Central memory CD8-positive, alpha-beta T cell (primary cell): Measurements from ENCODE around the gene PLCB1.

Source experiments
- ATAC-seq: fragments of 150-1000 bp; cut with Tn5 transposase; replicated peaks from 2 replicates; pipeline ENCODE4 v1.10.0; 2022; ENCODE audit warnings: mild to moderate bottlenecking, moderate FRiP score, moderate number of reproducible peaks; ENCODE audit not compliant: poor library complexity, severe bottlenecking; ENCODE audit errors: extremely low read depth
- DNase-seq, 2 donors: peaks; one replicate each; pipeline ENCODE4 v3.0.0; 2021; ENCODE audit warnings: low spot score in 2 of 2
- H3K27ac Mint-ChIP-seq: one replicate; pipeline ENCODE4 v1.8.0; 2022; ENCODE audit warnings: low read depth, mild to moderate bottlenecking, moderate library complexity, mixed read lengths
- H3K27me3 Mint-ChIP-seq: one replicate; pipeline ENCODE4 v1.8.0; 2022; ENCODE audit warnings: mixed read lengths
- H3K36me3 Mint-ChIP-seq: one replicate; pipeline ENCODE4 v1.8.0; 2022; ENCODE audit warnings: mild to moderate bottlenecking, moderate library complexity, mixed read lengths; ENCODE audit not compliant: insufficient read depth
- H3K4me1 Mint-ChIP-seq: one replicate; pipeline ENCODE4 v1.8.0; 2022; ENCODE audit warnings: mixed read lengths
- H3K4me3 Mint-ChIP-seq: one replicate; pipeline ENCODE4 v1.8.0; 2022; ENCODE audit warnings: mild to moderate bottlenecking, moderate library complexity, mixed read lengths
- H3K9me3 Mint-ChIP-seq: one replicate; pipeline ENCODE4 v1.8.0; 2022; ENCODE audit warnings: mixed read lengths

Gene PLCB1

GRCh38 chr20:8250539-8251200 lies 118.6 kb downstream of the PLCB1 start:
- ATAC-seq: no peak
- Mint-ChIP-seq H3K27ac (no peak overlapping the region), H3K36me3 (no peaks in the 10 kb centered on the region), H3K4me1 (peaks cover 11% of the 10 kb centered on the region), H3K9me3 (no peaks in the 10 kb centered on the region), H3K27me3 (no peaks in the 10 kb centered on the region), H3K4me3 (no peak overlapping the region)
- no peak for DNase-seq

GRCh38 chr20:8251201-8251575 lies 119.1 kb downstream of the PLCB1 start:
- ATAC-seq: no peak
- H3K4me3 Mint-ChIP-seq: no peak overlapping the region
- no peaks in the 10 kb centered on the region for H3K36me3 Mint-ChIP-seq
- no peaks in the 10 kb centered on the region for H3K9me3 Mint-ChIP-seq
- H3K4me1 Mint-ChIP-seq: peaks cover 13% of the 10 kb centered on the region
- no peaks in the 10 kb centered on the region for H3K27me3 Mint-ChIP-seq
- H3K27ac Mint-ChIP-seq: no peak overlapping the region
- DNase-seq: no peak

GRCh38 chr20:8254911-8255582 lies 123.0 kb downstream of the PLCB1 start:
- Mint-ChIP-seq H3K27ac (no peak overlapping the region), H3K36me3 (no peaks in the 10 kb centered on the region), H3K9me3 (no peaks in the 10 kb centered on the region), H3K27me3 (no peaks in the 10 kb centered on the region), H3K4me3 (no peak overlapping the region), H3K4me1 (peaks cover 13% of the 10 kb centered on the region)
- DNase-seq (no peak), ATAC-seq (no peak)

GRCh38 chr20:8255945-8256632 lies 124.0 kb downstream of the PLCB1 start:
- Mint-ChIP-seq H3K9me3 (no peaks in the 10 kb centered on the region), H3K4me1 (peaks cover 17% of the 10 kb centered on the region), H3K36me3 (no peaks in the 10 kb centered on the region), H3K27ac (no peak overlapping the region), H3K27me3 (no peaks in the 10 kb centered on the region), H3K4me3 (no peak overlapping the region)
- ATAC-seq: no peak
- DNase-seq: no peak

GRCh38 chr20:8260837-8261251 lies 128.8 kb downstream of the PLCB1 start:
- no peaks in the 10 kb centered on the region for H3K27me3 Mint-ChIP-seq
- DNase-seq (no peak), ATAC-seq (no peak)
- H3K9me3 Mint-ChIP-seq: no peaks in the 10 kb centered on the region
- peaks cover 14% of the 10 kb centered on the region for H3K4me1 Mint-ChIP-seq
- no peak overlapping the region for H3K27ac Mint-ChIP-seq
- H3K4me3 Mint-ChIP-seq: no peak overlapping the region
- no peaks in the 10 kb centered on the region for H3K36me3 Mint-ChIP-seq

GRCh38 chr20:8262721-8263120 lies 130.7 kb downstream of the PLCB1 start:
- no peaks in the 10 kb centered on the region for H3K27me3 Mint-ChIP-seq
- peaks cover 8% of the 10 kb centered on the region for H3K4me1 Mint-ChIP-seq
- DNase-seq (no peak), ATAC-seq (no peak)
- H3K36me3 Mint-ChIP-seq: no peaks in the 10 kb centered on the region
- no peak overlapping the region for H3K4me3 Mint-ChIP-seq
- H3K9me3 Mint-ChIP-seq: no peaks in the 10 kb centered on the region
- no peak overlapping the region for H3K27ac Mint-ChIP-seq

GRCh38 chr20:8265588-8265987 lies 133.5 kb downstream of the PLCB1 start:
- H3K36me3 Mint-ChIP-seq: no peaks in the 10 kb centered on the region
- peaks cover under 1% of the 10 kb centered on the region for H3K4me1 Mint-ChIP-seq
- H3K27ac Mint-ChIP-seq: no peak overlapping the region
- H3K9me3 Mint-ChIP-seq: no peaks in the 10 kb centered on the region
- no peaks in the 10 kb centered on the region for H3K27me3 Mint-ChIP-seq
- no peak overlapping the region for H3K4me3 Mint-ChIP-seq
- DNase-seq (no peak), ATAC-seq (no peak)

- ATAC-seq (no peak), DNase-seq (no peak)
- Mint-ChIP-seq H3K27me3 (no peaks in the 10 kb centered on the region), H3K4me3 (no peak overlapping the region), H3K4me1 (peaks cover 10% of the 10 kb centered on the region), H3K36me3 (no peaks in the 10 kb centered on the region), H3K27ac (no peak overlapping the region), H3K9me3 (no peaks in the 10 kb centered on the region)
Measured at GRCh38 chr20:8267009-8267408, 134.9 kb downstream of the PLCB1 start.

- H3K4me1 Mint-ChIP-seq: peaks cover 16% of the 10 kb centered on the region
- DNase-seq (no peak), ATAC-seq (no peak)
- H3K9me3 Mint-ChIP-seq: no peaks in the 10 kb centered on the region
- no peak overlapping the region for H3K4me3 Mint-ChIP-seq
- H3K27ac Mint-ChIP-seq: no peak overlapping the region
- no peaks in the 10 kb centered on the region for H3K27me3 Mint-ChIP-seq
- no peaks in the 10 kb centered on the region for H3K36me3 Mint-ChIP-seq
Measured at GRCh38 chr20:8271727-8272126, 139.7 kb downstream of the PLCB1 start.

- no peak overlapping the region for H3K4me3 Mint-ChIP-seq
- peaks cover 16% of the 10 kb centered on the region for H3K4me1 Mint-ChIP-seq
- no peaks in the 10 kb centered on the region for H3K36me3 Mint-ChIP-seq
- H3K27me3 Mint-ChIP-seq: no peaks in the 10 kb centered on the region
- DNase-seq: no peak
- H3K27ac Mint-ChIP-seq: no peak overlapping the region
- ATAC-seq: no peak
- no peaks in the 10 kb centered on the region for H3K9me3 Mint-ChIP-seq
Measured at GRCh38 chr20:8272766-8273165, 140.7 kb downstream of the PLCB1 start.

GRCh38 chr20:8284902-8285301 lies 152.8 kb downstream of the PLCB1 start:
- Mint-ChIP-seq H3K4me3 (no peak overlapping the region), H3K27ac (no peak overlapping the region), H3K9me3 (no peaks in the 10 kb centered on the region), H3K27me3 (no peaks in the 10 kb centered on the region), H3K36me3 (no peaks in the 10 kb centered on the region), H3K4me1 (peaks cover 4% of the 10 kb centered on the region)
- no peak for DNase-seq
- ATAC-seq: no peak

- Mint-ChIP-seq H3K36me3 (no peaks in the 10 kb centered on the region), H3K9me3 (no peaks in the 10 kb centered on the region), H3K27me3 (no peaks in the 10 kb centered on the region), H3K4me1 (peaks cover 4% of the 10 kb centered on the region), H3K4me3 (no peak overlapping the region), H3K27ac (no peak overlapping the region)
- DNase-seq (no peak), ATAC-seq (no peak)
Measured at GRCh38 chr20:8287340-8287739, 155.3 kb downstream of the PLCB1 start.

GRCh38 chr20:8291200-8291599 lies 159.1 kb downstream of the PLCB1 start:
- no peaks in the 10 kb centered on the region for H3K27me3 Mint-ChIP-seq
- no peak overlapping the region for H3K4me3 Mint-ChIP-seq
- DNase-seq (no peak), ATAC-seq (no peak)
- no peak overlapping the region for H3K27ac Mint-ChIP-seq
- H3K4me1 Mint-ChIP-seq: no peaks in the 10 kb centered on the region
- H3K9me3 Mint-ChIP-seq: no peaks in the 10 kb centered on the region
- H3K36me3 Mint-ChIP-seq: no peaks in the 10 kb centered on the region
